NCI-H1694 treated with DMSO at 0.1 percent for 48 hours (cell line): Measurements from ENCODE around the gene SERP2.

Experiments used
- DNase-seq: peaks from one replicate; lab custom pipeline; 2025; lab: John Stamatoyannopoulos, UW

SERP2 gene

DNA sequence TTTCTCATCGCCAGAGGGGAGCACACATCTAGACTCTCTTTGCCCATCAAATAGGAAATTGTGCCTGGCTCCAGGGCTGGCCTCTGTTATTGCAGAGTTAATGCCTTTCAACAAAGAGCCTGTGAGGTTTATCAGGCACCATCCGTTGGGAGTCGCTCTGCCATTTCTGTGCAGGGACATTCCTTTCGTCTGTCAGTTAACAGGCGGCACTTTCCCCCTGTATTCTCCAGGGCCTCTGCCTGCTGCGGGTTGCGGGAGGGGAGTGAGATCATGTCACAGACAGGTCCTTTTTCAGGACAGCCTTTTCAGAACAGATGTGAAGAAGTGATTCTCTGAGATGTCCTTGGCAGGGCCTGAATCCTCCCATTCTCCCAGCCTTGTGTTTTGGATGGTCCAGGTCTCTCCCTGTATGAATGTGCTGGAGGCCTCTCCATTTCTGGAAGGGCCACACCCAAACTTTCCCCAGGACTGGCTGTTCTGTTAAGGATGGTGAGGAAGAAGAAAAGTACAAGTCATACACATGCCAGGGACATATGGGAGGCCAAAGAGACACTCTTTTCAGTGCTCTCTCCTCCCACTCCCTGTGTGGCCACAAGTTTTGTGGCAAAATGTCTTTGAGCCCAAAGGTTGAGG, 14.9 kb downstream of the SERP2 start:
- no peak for DNase-seq

DNA sequence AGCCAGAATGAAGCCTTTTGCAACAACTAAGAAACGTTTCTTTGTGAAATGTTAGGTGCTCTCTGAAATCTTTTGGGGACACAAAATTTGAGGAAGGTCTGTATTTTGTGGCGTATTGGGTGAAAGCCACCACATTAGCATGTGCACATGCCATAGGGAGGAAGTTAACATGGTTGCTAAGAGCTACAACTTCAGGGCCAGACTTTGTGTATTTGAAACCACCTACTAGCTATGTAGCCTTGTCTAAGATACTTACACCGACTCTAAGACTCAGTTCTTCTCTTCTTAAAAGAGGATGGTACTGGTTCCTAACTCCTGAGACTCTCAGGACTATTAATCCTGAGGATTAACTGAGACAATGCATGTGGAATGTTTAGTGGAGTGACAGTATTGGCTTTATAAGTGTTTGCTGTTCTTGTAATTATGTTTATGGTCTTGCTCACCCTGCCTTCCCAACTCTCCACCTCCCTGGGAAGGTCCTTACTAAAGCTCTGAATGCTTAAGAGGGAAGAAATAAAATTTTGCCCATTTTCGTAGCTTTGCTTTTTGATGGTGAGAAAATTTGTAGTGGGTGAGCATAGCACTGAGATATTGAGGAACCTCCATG, 15.5 kb downstream of the SERP2 start:
- DNase-seq: no peak

DNA sequence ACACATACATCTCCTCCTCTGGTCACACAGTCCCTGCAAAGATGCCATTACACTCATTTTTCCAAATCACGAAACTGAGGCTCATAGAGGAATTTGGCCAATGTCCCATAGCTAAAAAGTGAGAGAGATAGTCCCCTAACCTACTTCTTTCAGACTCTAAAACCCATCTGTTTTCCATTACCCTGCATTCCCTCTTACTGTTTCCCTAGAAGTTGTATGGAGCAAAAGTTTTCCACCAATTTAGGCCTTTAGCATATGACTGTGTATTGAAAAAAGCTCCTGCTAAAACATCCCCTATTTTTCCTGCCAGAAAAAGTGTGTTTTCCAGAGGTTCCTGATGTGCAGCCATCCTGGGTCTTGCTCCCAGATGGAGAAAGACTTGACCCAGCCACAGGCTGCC, 16.3 kb downstream of the SERP2 start:
- no peak for DNase-seq

DNA sequence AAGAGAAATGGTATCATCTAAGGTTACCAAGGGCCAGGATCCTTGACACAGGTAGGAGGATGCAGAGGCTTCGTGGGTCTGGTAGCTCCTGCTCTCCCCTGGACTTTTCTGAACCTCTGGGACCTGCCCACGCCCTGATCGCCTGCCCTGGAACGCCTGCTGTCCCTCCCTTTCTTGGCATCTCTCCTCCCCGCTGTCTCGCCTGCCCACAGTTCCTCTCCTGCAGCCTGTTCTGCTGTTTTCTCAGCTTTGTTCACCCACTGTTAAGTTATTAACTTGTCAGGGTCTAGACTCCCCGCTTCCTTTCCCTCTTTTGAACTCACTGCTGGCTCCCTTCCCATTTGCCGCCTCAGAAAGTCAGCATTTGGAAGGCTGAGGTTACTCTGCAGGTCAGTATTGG, 19.8 kb downstream of the SERP2 start:
- no peak for DNase-seq

DNA sequence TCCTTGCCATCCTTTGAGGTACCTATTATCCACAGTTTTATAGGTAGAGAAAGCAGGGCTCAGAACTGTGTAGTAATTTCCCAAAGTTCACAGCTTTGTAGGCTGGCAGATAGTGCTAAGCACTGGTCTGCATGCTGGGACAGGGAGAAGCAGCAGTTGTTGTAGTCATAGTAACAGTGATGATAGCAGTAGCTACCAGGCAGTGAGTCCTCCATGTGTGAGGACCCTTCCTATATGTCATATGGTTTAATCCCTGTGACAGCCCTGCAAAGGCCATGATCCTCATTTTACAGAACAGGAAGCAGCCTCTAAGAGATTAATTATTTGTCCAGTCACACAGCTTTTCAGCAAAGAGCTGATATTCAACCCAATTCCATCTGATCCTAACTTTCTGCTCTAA, 21.0 kb downstream of the SERP2 start:
- no peak for DNase-seq

DNA sequence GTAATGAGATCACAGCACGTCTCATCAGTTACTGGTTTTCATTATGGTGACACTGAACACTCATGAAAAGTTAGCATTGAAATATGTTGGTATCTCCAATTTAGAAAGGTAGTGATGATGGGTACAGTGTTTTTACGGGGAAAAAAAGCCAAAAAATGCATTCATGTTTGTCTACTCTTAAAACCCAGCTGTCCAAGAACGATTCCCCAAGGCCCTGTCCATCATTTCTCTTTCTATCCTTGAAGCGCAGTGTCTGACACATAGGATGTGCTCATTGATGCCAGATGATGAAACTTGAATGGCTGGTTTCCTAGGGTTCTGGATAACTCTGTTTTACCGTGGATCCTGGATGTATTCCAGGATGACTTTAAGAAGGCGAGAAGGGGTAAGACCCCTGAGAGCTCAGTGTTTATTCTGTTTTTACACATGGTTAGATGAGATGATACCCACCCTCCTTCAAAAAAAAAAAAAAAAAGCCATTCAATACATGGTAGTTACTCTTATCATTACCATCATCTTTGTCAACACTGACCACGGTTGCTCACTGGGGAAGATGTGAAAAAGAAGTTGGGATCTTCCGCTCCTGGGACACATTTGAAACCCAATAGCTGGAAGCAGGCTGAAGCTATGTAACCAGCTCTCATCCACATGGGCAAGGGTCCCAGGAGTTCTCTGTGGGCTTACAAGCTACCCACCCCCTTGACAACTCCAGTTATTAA, 22.5 kb downstream of the SERP2 start:
- no peak for DNase-seq

DNA sequence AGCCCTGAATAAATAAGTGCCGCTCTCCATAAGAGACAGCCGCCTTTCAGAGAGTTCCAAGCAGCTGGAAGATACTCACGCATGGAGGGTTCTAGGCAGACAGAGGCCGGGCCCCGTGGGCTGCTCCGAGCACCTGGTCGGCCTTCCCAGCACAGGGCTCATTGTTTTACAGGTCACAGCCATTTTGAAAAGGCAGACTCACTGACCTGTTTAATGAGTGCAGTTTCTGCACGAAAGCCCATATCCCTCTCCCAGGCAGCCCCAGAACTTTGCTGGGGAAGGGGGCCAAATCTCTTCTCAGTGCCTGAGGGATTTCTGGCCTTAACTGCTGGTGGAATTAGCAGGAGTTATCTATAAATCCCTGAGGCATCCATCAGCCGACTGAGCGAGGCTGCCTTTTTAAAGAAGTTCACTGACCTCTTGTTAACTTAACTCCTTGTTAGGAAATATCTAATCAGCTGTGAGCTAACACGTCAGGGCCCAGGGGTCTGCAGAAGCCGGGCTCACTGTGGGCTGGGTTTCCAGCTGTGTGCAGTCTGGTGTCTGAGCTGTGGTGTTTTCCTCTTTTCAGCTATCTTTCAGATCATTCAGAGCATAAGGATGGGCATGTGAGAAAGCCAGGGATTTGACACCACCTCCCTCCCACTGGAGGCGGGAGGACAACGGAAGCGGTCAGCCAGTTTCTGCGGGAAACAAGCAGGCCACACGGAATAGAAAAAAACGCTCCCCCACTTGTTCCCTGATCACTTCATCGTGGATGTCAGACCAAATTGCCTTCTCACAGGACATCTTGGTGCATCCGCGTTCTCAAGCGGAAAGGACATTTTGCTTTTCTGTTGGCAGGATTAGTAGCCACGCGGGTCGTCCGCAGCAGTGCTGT, 23.3 kb downstream of the SERP2 start:
- DNase-seq: no peak

DNA sequence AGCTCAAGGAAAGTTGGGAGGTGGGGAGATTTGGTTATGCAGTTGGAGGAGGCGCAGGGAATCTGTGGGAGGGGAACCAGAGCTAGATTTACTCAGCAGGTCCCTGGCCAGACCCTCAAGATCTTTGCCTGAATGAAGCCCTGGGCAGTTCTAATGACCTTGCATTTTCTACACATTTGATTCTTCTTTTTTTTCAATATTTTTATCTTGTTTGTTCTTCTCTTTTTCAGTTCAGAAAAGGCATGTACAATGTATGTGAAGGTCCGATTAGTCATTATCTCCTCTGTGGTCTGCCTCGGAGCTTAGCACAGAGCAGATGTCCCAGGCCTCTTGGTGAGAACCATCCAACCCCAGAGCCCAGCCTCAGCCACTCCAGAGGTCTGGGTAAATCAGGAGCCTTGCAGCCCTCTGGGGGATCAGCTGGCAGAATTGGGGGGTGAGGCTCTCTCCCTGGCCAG, 24.2 kb downstream of the SERP2 start:
- DNase-seq: no peak

DNA sequence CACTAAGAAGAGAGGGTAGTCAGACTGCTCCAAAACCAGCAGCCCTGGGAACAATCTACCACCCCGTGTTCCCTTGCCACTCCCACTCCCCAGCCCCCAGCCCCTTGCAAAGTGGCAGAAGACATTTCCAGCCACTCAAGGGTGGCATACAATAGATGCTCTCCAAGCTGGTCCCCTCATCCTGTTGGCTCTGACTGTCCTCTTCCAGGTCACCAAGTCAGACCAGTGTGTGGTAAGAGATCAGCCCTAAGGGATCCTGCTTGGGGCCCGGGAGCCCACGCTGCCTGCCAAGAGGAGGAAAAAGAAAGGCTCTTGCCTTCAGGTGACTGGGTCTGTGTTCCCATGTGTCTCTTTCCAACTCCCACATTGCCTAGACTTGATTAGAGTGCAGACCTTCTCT, 25.0 kb downstream of the SERP2 start:
- DNase-seq: no peak

DNA sequence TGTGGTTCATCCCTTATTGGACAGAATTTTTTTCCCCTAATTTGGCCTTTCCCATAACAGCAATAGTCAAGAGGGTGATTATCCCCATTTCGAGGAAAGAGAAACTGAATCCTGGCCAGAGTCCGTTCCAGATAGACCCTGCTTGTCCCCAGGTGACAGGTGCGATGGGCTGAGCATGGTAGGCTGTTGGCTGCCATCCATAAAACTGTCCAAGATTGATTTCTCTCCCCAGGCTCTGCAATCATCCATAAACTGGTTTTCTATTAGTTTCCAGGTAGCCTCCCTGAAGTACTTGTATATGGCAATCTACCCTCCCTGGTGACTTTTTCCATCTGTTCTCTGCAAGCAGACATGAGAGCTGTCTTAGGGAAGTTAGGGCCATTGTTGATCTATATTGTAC, 25.4 kb downstream of the SERP2 start:
- no peak for DNase-seq

DNA sequence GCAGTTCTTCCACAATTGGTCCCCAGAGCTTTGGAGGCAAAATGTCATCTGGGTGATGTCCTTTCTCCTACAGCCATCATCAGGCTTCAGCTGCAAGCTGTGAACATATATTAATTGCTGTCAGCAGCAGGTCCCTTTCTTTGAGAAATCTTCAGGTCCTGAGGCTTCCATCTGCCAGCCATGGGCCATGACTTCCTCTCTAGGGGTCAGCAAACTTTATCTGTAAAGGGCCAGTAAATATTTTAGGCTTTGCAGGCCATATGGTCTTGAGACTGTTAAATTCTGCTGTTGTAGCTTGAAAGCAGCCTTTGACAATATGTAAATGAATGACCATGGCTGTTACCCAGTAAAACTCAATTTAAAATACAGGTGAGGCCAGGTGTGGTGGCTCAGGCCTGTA, 27.1 kb downstream of the SERP2 start:
- DNase-seq: no peak

DNA sequence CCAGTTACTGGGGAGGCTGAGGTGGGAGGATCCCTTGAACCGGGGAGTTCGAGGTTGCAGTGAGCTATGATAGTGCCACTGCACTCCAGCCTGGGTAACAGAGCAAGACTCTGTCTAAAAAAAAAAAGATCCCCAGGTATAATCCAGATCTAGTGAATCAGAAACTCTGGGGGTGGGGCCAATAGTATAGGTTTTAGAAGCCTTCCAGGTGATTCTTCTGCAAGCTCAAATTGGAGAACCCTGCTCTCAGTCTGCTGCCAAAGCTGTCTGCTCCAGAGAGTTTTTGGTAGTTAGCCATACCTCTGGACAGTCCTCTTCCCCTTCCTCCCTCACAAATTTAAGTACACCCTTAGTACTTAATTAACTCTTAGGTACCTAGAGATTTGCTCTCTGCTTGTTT, 28.0 kb downstream of the SERP2 start:
- DNase-seq: no peak

DNA sequence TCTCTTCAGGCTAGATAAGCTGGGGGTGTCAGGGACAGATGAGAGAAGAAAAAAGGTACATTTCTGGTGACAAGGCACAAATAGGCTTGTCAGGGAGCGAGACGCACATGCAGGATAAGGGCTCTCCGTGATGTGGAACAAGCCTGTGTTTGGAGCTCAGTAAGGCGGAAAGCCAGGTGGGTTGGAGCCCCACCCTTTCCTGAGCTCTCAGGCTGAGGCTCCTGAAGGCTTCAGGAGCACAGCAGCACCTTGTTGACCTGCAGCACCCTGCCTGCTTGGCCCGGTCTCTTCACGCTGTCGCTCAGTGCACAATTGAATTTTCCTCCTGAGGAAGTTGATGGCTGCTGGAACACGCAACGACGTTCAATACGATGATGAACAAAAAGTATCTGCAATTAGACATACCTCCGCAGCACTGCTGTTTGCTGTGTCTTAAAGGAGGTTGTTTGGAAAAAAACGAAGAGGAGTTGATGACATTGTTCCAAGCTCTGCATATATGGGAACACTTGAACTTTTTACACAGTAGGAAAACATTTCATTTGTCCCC, 29.3 kb downstream of the SERP2 start:
- no peak for DNase-seq

DNA sequence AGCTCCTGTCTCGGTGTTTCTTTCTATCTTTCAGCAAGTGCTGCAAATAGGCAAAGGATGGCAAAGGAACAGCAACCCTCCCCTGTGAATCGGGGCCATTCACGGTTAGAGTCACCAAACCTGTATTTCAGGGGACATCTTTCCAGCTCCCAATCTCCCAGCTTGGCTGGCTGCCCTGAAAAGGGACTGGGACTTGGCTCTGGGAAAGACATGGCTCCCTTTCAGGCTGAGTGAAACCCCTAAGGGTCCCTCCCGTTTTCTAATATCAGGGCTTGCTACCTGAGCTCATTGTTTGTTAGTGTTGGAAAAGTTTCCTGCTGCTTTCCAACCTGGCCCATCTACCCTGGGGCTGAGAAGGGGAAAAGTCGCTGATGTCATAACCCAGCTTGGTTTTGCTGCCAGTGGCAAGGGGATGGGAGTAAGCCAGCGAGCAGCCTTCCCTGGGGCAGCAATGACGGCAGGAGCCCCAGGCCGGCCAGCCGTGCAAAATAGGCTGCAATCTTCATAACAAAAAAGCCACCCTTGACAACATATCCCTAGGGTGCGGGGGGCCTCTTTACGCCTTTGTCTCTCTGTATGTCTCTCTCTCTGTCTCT, 29.9 kb downstream of the SERP2 start:
- DNase-seq: no peak

DNA sequence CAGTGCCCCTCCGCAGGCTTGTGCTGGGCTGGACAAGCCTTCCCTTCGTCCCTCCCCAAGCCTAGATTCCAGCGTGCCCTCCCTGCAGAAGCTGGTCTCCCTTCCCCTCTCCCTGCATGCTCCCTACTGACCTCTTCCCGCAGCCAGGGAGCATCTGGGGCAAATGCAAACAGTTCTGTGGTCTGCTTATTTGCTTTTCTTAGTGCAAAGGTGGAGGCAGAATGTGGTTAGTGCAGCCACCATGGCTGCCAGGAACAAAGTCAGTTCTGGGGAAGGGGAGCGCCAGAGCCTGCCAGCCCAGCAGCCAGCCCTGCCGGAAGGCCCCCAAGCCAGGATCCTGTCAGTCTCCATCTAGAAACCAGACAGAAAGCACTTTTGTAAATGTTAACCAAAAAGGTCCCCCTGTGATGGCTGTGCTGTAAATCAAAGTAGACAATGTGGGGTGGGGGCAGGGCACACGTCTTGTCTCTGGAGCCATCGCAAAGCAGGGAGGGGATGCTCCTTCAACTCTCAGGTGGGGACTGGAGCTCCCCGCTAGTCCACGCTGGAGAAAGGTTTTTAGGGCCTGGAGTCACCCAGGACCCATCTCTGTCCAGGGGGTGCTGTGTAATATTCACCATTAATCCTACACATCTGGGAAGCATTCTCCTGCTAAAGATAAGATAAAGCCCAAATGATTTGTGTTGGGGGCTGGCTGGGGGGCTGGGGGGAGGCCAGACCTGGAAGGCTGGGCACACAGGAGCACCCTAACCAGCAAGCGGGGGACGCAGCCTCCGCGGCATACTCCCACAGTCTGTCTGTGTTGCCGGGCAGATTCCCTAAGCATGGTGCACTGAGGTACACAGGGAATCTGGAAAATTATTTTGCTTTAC, 30.9 kb downstream of the SERP2 start:
- no peak for DNase-seq

DNA sequence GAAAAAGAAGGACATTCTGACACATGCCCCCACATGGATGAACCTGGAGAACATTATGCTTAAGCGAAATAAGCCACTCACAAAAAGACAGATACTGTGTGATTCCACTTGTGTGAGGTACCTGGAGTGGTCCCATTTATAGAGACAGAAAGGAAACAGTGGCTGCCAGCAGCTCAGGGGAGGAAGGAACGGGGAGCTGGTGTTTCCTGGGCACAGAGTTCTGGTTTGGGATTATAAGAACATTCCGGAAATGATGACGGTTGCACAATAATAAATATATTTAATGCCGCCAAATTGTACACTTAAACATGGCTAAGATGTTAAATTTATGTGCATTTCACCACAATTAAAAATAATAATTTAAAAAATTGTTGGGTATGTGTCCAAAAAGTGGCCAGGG, 33.0 kb downstream of the SERP2 start:
- no peak for DNase-seq

DNA sequence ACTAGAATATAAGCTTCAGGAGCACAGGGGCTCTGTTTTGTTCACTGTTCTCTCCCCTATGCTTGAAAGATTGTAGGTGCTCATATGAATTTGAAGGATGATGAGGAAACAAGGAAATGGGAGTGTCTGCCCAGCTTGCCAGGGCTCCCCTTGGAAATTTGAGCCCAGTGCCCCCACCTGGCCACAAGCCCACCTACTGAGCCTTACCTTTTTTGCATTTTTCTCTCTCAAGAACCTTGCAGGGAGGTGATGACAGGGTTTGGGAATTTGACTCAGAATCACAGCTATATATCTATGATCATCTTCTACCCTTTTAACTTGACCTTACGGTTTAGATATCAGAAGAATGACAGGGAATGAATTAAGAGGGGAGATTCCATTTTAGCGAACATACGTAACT, 33.8 kb downstream of the SERP2 start:
- DNase-seq: no peak

DNA sequence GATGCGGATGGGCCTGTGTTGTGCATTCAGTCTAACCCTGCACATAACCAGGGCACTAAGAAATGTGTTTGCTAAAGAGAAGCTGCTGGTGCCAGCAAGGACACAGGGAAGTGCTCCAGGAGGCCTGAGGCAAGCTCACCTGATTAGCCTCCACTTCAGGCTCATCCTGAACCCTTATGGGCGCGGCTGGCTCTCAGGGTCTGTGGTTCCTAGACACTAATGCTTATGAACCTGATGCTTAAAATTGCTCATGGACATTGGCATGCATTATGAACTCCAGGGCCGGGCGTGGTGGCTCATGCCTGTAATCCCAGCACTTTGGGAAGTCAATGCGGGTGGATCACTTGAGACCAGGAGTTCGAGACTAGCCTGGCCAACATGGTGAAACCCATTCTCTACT, 34.3 kb downstream of the SERP2 start:
- no peak for DNase-seq

DNA sequence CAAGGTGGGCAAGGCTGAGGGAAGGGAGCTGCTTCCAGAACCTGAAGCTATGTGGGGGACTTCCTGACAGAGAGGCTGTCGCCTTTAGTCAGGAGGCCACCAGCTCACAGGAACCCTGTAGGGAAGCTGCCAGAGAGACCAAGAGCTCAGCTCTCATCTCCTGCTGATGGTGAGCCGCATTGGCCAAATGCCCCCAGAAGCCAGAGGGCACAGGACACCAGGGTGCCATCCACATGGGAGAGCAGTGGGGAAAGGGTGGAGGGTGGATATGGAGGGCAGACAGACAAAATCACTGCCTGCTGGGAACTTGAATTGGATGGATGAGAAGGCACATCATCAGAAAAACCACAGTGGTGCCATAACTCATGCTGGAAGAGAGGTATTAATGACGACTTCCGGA, 36.0 kb downstream of the SERP2 start:
- DNase-seq: no peak

DNA sequence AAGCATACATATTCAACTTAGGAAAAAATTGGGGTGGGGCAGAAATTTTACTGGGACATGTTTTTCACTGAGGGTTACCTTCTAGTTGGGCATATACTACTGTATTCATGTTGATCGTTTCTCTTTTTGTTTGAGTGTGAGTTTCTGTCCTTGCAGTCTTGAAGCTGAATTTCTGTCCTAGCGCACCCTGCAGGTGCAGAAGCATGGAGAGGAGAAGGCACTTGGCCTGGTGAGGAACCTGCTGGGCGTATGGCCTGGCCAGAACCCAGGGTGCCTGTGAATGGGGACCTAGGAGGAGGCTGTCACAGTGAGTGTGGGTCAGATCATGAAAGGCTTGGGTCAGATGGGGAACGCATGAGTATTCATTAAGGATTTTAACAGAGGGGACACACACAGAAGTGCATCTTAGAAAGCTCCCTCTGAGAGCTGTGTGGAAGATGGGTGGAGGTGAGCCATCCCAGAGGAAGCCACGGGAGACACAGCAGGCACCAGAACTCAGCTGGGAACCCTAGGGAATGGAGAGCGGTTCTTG, 36.8 kb downstream of the SERP2 start:
- no peak for DNase-seq

DNA sequence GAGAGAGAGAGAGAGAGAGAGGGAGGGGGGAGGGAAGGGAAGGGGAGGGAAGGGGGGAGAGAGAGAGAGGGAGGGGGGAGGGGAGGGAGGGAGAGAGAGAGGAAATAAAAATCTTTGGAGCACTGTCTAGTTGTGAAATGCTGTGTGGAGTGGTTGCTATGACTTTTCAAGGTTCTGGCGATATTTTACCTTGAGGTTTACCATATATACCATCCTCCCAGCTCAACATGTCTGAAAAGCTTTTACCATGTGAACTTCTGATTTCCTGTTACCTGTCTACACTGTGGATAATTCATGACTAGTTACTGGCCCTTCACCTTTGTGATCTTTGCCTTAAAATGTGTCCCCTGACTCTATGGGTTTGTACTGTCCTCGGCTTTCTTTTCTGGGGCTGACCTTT, 38.2 kb downstream of the SERP2 start:
- DNase-seq: no peak
